ENCODE measurements around the gene MN1. TPM values are rescaled to one million over a fixed set of nuclear protein-coding genes. Genes with fewer than 3 reads are reported as not detected.

Gene MN1
- total and polyA plus RNA-seq, 2 of the 4 experiments (the other 2 are of a cell fraction): 0.36 to 1.3 TPM

- TF ChIP-seq, protein P1, sequence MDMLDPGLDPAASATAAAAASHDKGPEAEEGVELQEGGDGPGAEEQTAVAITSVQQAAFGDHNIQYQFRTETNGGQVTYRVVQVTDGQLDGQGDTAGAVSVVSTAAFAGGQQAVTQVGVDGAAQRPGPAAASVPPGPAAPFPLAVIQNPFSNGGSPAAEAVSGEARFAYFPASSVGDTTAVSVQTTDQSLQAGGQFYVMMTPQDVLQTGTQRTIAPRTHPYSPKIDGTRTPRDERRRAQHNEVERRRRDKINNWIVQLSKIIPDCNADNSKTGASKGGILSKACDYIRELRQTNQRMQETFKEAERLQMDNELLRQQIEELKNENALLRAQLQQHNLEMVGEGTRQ (IDR thresholded peaks at IDR 0.05; ENCODE audit: low read depth, low read length): no peak
- TF ChIP-seq CHD1 (IDR thresholded peaks at IDR 0.05; ENCODE audit: low read depth, low read length): no peak
These were observed 42.7 kb upstream of the MN1 start (continued) for GRCh38 chr22:27844256-27844655.

DNA sequence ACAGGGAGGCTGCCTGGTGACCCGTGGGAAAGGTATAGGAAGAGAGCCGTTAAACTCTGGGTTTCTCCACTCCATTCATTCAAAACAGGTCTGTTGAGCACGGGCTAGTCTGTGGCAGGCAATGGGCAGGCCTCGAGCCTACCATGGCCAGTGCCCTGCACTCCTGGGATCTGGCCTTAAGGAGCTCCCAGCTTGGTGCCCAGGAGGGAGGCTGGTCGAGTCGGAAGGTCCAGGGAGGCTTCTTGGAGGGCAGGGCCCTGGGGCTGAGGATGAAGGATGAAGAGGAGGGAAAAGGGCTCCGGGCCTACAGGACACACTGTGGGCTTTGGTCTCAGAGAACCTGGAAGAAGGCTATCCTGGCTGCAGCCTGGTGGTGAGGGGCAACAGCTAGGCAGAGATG lies 41.9 kb upstream of the MN1 start:
- H3K36me3 ChIP-seq (ENCODE audit: control insufficient read depth, insufficient read depth, low read length): peaks cover 10% of the 10 kb centered on the region
- H3K18ac ChIP-seq (ENCODE audit: low read depth, low read length): no peak overlapping the region
- in situ Hi-C loops (cut with MboI; ENCODE audit: low sequenced_read_pairs) (no loop called here), intact Hi-C loops (cut with micrococcal nuclease) (no loop called here), dilution Hi-C loops (cut with HindIII; ENCODE audit: low sequenced_read_pairs, unreplicated experiment) (no loop called here)
- H2BK5ac ChIP-seq (ENCODE audit: low read depth, low read length, poor library complexity, severe bottlenecking): no peak overlapping the region
- no peaks in the 10 kb centered on the region for H3K9me3 ChIP-seq (ENCODE audit: control insufficient read depth, insufficient read depth, low read length)
- H4K8ac ChIP-seq (ENCODE audit: low read depth in 2 of 2, low read length in 2 of 2): no peak overlapping the region
- ChIA-PET CTCF (no interaction called here), POLR2A (ENCODE audit: unreplicated experiment) (no interaction called here)
- no peak overlapping the region for H2AK5ac ChIP-seq (ENCODE audit: low read depth, low read length)
- WGBS, 2 experiments (ENCODE audit: extremely low coverage in 2 of 2, insufficient read length in 1 of 2): 90% methylated on average over 2 of the region's 7 CpGs; no CpG with 5 or more reads in 1 of the 2 experiments
- H3K27me3 ChIP-seq (ENCODE audit: control insufficient read depth, insufficient read depth, low read length): no peaks in the 10 kb centered on the region
- no peak overlapping the region; the same call in 1 of the 2 replicates for H2BK120ac ChIP-seq (ENCODE audit: low read depth, low read length)
- H2BK20ac ChIP-seq (ENCODE audit: low read depth, low read length): no peak overlapping the region
- H3K4me3 ChIP-seq (ENCODE audit: insufficient read depth, low read depth, low read length): no peak overlapping the region
- H4K20me1 ChIP-seq (ENCODE audit: insufficient read depth, low read length): no peaks in the 10 kb centered on the region
- no peak overlapping the region for H3K9ac ChIP-seq (ENCODE audit: low read depth, low read length)
- BruUV-seq (replicated peaks): no TSS peak
- peaks cover 15% of the 10 kb centered on the region; the same call in 1 of the 2 replicates for H3K9me1 ChIP-seq (ENCODE audit: insufficient read depth, low read length)
- no peak for TF ChIP-seq RCOR1 (IDR thresholded peaks at IDR 0.05; ENCODE audit: insufficient replicate concordance, low read length)
- TF ChIP-seq, protein P1 (IDR thresholded peaks at IDR 0.05; ENCODE audit: low read depth, low read length): no peak
- ATAC-seq (ENCODE audit: low read depth) (no peak), DNase-seq (no peak)
- no peak overlapping the region for H3K23ac ChIP-seq (ENCODE audit: low read depth, low read length)
- no peak overlapping the region for H2AK9ac ChIP-seq (replicated peaks; ENCODE audit: low read depth, low read length, poor library complexity)
- no peak overlapping the region for H4K5ac ChIP-seq (ENCODE audit: low read depth, low read length)
- H4K91ac ChIP-seq (ENCODE audit: insufficient read depth, low read depth, low read length): no peak overlapping the region
- H3K4ac ChIP-seq (ENCODE audit: low read depth, low read length): no peak overlapping the region
- peaks cover 9% of the 10 kb centered on the region for H3K4me1 ChIP-seq (ENCODE audit: control insufficient read depth, insufficient read depth, low read length)
- no peak overlapping the region for H2AFZ ChIP-seq (replicated peaks; ENCODE audit: low read length, poor library complexity)
- H3K79me1 ChIP-seq (ENCODE audit: low read depth in 1 of 2, low read length in 2 of 2): peaks cover 0 to 18% of the 10 kb centered on the region in 2 experiments; a peak in 3 of 4 replicates
- no peak overlapping the region for H3K56ac ChIP-seq (ENCODE audit: extremely low read depth, insufficient read depth, low read length)
- H3K27ac ChIP-seq (ENCODE audit: insufficient read depth, low read length): no peak overlapping the region
- H3K4me2 ChIP-seq (ENCODE audit: low read depth, low read length): no peak overlapping the region
- no peak overlapping the region for H3K14ac ChIP-seq (replicated peaks; ENCODE audit: low read depth, low read length)
- H2BK15ac ChIP-seq (ENCODE audit: low read depth, low read length): no peak overlapping the region
